HG03108 (cell line): ENCODE data around the gene OR10P1.
"Not testable (repeated sequence)": the region's sequence is repeated elsewhere in the genome, so short reads cannot be mapped to it uniquely, and the experiment has no call there.

Experiments used
- ATAC-seq: cut with Tn5 transposase; IDR thresholded peaks from one replicate; pipeline ENCODE4 v1.9.1; 2021; ENCODE audit warnings: moderate library complexity; ENCODE audit not compliant: unreplicated experiment

OR10P1 gene

DNA sequence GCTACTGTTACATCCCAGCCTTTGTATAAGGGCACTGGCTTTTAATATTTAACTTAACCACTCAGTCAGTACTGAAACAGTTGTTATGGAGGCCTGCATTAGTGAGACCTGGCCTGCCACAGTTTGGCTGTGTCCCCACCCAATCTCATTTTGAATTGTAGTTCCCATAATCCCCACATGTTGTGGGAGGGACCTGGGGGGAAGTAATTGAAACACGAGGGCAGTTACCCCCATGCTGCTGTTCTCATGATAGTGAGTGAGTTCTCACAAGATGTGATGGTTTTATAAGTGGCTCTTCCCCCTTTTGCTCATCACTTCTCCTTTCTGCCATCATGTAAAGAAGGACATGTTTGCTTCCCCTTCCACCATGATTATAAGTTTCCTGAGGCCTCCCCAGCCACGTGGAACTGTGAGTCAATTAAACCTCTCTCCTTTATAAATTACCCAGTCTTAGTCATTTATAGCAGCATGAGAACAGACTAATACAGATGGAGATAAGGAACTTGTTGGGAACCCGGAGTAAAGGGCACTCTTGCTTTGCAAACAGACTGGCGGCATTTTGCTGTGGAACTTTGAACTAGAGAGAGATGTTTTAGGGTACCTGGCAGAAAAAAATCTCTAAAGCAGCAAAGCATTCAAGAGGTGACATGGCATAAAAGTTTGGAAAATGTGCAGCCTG lies 14.1 kb downstream of the OR10P1 start:
- ATAC-seq = not testable (repeated sequence)

DNA sequence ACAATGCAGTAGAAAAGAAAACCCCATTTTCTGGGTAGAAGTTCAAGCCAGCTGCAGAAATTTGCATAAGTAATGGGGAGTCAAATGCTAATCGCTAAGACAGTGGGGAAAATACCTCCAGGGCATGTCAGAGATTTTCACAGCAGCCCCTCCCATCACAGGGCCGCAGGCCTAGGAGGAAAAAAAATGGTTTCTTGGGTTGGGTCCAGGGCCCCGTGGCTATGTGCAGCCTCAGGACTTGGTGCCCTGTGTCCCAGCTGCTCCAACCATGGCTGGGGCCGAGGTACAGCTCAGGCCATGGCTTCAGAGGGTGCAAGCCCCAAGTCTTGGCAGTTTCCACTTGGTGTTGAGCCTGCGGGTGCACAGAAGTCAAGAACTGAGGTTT lies 14.6 kb downstream of the OR10P1 start:
- ATAC-seq = no peak

DNA sequence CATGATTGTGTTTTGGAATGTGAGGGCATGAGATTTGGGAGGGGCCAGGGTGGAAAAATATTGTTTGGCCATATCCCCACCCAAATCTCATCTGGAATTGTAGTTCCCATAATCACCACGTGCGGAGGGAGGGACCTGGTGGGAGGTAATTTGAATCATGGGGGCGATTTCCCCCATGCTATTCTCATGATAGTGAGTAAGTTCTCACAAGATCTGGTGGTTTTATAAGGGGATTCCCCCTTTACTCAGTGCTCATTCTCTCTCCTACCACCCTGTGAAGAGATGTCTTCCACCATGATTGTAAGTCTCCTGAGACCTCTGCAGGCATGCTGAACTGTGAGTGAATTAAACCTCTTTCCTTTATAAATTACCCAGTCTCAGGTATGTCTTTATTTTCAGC lies 15.7 kb downstream of the OR10P1 start:
- ATAC-seq = no peak

DNA sequence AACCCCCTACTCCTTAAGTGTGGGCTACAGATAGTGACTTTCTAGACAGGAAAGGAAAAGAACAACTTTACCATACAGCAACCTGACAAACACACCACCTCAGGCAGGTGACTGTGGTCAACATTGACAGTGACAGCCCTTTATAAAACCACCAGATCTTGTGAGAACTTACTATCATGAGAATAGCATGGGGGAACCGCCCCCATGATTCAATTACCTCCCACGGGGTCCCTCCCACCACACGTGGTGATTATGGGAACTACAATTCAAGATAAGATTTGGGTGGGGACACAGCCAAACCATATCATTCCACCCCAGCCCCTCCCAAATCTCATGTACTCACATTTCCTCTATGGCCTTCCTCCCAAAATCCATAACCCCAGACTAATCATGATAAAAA lies 16.3 kb downstream of the OR10P1 start:
- no peak for ATAC-seq

DNA sequence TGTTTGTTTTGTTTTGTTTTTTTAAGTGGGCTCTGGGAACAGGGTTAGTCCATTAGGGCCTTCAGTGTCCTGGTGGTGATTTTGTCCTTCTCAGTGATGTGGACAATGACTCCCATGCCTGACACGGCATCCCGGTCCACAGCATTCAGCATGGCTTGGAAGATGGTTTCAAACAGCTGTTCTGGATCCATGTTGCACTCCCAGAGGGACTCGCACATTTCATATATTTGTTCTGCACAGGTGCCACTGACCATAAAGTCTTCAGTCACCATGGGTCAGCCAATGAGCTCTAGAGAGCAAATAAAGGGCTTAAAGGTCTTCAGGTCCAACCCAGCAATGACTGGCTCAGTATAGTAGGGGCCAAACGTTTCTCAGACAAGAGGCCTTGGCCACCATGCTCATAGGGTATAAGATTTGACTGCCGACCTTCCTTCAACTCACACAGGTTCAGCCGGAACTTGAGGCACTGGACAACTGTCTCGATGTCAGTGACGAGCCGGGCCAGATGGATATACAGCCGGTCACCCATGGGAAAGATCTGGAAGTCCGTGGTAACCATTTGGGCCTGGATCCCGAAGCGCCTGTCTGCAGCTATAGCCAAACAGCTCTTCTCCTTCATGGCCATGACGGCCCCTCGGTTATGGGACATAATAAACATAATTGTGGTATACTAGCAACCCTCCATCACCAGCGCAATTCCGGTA lies 18.0 kb downstream of the OR10P1 start:
- no peak for ATAC-seq

DNA sequence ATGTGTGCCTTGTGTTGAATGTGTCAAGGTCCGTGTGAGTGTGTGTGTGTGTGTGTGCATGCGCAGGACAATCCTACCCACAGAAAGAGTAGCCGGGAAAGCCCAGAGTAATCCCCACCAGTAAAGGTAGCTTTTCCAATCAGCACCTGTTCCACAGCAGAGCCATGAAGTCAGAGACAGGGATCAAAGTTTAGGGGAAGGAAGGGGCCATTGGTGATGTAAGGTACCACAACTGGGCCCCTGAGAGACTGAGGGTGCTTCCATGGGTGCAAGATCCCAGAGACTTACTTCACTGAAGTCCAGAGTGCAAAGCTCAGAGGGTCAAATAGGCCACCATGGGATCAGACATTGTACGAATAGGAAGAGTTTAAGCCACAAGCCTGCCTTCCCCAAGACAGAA lies 20.5 kb downstream of the OR10P1 start:
- ATAC-seq = no peak

DNA sequence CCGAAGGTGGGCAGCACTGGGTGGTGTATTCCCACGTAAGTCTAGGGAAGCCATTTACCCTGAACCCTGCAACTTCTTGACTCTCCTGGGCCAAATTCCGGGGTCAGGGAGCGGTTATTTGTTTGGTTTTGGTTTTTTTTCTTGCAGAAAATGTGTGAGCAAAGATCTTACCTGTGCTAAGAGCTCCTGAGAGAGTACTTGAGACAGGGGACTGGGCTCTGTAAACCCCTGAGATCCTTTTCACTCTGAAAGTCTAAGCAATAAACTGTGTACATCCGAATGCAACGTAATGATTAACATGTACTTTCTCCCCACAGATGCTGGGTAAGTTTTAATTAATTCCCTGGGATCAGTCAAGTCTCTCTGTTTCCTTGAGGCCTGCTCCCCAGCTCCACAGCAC lies 21.5 kb downstream of the OR10P1 start:
- no peak for ATAC-seq

DNA sequence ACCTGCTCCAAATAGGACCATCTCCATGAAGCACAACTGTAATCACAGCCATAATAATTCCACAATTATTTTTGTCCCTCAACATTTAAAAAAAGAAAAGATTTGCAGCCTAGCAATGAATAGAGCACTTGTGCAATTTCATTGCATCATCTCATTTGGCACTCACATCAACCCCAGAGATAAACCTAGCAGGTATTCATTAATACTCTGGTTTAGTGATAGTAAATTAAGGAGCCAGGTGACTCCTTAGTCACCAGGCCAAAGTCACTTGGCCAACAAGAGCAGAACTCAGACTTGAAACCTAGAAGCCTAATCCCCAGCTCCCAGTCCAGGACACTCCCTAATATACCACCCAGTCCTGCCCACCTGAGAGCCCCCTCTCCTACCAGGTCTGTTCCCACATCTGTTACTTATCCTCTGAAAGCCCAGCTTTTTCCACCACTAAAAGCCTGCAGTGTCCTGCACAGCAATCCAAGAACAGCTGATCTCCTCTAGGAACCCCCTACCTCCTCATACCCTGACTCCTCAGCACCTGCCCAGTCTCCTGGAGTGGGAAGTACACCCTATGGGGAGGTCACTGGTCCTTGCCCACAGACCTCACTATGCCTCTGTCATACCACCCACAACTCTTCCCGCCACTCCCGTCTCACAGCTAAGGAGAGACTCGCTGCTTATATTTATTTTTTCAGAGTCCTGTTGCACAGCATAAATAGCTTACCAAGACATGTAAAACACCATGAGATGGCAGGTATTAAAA lies 22.1 kb downstream of the OR10P1 start:
- ATAC-seq = no peak

DNA sequence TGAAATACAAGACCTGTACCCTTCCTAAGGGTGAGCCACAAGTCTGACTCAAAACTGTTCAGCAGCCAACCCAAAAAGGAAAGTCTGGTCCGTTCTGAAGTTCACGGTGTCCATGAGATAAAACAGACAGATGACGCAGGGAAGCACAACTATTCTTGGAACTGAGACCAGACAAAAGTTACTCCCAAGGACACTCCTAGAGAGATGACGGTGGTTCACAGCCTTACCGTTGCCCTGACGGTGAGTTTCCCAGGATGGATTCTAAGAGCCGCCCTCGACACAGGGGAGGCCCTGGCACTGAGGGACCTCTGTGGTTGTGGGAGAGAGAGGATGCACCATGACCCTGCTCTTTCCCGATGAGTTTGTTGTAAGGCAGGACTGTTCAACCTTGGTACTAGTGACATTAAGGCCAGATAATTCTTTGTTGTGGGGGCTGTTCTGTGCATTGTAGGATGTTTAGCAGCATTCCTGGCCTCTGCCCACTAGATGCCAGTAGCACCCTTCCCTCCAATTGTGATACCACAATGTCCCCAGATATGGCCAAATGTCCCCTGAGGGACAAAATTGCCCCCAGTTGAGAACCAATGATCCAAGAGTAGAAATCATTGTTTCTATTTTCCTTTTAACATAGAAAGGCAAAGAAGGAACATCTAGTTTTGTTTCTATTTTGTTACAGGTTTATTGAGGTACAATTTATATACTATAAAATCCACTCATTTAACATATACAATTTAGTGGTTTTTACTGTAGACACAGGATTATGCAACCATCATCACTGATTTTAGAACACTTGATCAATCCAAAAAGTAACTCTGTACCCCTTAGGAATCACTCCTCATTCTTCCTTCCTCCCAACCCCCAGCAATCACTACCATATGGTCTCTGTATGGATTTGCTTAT lies 23.0 kb downstream of the OR10P1 start:
- ATAC-seq = no peak

DNA sequence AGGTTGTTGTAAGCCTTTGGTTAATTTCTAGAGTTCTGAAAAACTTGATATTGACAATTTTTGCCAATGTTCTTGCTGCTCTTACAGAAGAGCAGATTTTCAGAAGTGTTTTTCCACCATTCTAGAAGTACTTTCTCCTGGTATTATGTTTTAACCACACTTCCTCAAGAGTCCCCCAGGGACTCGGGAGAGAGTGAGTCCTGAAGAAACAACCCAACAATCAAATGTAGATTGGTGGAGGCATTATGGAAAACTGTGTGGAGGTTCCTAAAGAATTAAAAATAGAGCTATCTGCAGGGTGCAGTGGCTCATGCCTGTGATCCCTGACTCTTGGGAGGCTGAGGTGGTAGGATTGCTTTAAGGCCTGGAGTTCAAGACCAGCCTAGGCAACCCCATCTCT lies 26.7 kb downstream of the OR10P1 start:
- no peak for ATAC-seq

DNA sequence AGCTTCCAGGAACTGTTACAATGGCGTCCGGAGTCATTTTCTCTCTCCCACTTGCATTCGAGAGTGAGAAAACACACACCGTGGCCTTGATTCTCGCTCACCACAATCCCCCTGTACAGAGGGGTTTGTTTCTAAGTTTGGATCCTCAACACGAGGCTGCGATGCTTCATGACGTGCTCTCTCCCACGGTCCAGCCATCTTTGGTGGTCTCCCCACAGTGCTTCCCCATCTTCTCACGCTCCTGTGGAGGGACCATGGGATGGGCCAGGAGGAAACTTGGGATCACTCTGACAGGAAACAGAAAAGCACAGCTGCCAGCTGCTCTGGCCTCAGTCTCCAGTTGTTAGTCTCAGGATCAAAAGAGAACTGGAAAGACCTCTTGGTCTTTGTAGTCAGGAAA lies 28.1 kb downstream of the OR10P1 start:
- ATAC-seq = no peak

DNA sequence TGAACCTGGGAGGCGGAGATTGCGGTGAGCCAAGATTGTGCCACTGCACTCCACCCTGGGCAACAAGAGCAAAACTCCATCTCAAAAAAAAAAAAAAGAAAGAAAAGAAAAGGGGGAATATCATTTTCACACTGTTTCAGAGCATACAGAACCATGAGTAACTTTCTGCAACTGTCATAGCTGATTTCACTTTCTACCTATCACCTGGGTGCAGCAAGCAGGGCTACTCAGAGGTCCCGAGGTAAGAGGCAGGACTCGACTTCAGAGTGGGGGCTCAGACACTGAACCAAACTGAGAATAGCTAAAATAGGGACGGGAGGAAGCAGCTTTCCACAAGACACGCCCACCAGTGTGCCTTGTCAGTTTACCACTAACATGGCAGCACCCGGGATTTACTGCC lies 29.8 kb downstream of the OR10P1 start:
- ATAC-seq = no peak

DNA sequence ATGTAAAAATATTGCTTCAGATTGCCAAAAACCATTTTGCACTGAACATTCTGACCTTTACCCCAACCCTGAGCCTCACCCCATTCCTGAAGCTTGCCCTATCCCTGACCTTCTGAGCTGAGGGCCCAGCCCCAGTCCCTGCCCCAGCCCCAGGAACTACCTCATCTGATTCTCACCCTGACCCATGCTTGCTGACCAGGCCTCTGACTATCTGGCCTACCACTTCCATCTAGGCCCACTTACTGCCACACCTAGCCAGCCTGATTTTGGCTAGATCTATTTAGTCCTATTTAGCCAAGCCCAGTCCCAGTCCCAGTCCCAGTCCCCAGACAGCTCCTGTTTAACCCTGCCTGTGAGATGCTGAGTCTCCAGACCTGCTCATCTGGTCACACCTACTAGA lies 33.6 kb downstream of the OR10P1 start:
- no peak for ATAC-seq

DNA sequence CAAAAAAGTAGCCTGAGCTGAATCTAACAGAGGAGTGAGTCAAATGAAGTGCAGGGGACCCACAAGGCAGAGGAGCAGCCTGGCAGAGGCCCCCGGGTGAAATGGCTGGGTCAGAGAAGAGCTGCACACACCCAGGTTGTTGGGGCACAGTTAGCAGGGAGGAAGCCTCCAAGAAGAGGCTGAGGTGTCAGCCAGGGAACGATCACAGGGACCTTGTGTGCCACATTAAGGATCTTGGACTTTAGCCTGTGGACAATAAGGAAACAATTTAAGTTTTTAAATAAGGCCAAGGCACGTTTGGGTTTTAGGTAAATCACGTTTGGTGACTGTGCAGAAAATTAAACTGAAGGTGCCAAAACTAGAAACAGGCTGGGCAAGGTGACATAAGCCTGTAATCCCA lies 35.1 kb downstream of the OR10P1 start:
- ATAC-seq = no peak

DNA sequence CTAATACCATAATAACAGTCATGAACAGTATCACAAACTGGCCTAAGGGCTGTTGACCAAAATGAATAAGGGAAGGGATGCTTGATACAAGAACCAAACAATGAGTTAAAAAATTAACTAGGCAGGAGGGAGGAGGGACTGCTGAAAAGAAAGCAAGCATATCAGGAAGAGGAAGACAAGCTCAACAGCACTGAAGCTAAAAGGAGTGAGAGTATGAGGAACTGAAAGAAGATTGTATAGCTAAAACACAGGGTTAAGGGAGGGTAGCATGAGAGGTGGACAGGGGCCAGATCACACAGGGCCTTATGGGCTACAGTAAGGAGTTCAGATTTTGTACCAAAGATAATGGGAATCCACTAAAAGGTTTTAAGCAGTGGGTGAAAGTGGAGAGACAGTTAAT lies 36.9 kb downstream of the OR10P1 start:
- ATAC-seq = peak; percentile 99

DNA sequence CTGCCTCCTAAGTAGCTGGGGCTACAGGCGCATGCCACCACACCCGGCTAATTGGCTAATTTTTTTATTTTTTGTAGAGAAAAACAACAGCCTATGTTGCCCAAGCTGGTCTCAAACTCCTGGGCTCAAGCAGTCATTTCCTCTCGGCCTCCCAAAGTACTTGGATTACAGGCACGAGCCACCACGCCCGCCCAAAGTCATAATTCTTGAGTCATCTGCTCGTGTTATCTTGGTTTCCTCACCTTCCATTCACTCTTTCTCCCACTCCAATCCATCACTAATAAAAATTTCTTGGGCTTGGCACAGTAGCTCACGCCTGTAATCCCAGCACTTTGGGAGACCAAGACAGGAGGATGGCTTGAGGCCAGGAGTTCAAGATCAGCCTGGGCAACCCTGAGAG lies 39.0 kb downstream of the OR10P1 start:
- ATAC-seq = no peak

DNA sequence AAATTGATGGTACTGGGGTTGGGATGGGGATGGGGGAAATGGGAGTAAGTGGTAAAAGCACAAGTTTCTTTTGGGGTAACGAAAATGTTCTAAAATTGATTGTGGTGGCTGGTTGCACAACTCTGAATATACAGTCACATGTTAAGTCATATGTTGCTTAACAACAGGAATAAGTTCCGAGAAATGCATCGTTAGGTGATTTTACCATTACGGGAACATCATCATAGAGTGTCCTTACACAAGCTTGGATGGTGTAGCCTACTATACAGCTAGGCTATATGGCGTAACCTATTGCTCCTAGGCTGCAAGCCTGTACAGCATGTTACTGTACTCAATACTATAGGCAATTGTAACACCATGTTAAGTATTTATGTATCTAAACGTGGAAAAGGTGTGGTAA lies 40.0 kb downstream of the OR10P1 start:
- ATAC-seq = no peak

DNA sequence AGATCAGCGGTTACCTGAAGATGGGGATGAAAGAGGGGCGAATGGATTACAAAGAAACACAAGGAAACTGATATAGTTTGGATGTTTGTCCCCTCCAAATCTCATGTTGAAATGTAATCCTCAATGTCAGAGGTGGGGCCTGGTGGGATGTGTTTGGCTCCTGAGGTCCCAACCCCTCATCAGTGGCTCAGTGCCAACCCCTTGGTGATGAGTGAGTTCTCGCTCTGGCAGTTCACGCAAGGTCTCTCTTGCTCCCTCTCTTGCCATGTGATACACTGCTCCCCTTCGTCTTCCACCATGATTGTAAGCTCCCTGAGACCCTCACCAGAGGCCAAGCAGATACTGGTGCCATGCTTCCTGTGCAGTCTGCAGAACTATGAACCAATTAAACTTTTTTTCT lies 43.0 kb downstream of the OR10P1 start:
- no peak for ATAC-seq

DNA sequence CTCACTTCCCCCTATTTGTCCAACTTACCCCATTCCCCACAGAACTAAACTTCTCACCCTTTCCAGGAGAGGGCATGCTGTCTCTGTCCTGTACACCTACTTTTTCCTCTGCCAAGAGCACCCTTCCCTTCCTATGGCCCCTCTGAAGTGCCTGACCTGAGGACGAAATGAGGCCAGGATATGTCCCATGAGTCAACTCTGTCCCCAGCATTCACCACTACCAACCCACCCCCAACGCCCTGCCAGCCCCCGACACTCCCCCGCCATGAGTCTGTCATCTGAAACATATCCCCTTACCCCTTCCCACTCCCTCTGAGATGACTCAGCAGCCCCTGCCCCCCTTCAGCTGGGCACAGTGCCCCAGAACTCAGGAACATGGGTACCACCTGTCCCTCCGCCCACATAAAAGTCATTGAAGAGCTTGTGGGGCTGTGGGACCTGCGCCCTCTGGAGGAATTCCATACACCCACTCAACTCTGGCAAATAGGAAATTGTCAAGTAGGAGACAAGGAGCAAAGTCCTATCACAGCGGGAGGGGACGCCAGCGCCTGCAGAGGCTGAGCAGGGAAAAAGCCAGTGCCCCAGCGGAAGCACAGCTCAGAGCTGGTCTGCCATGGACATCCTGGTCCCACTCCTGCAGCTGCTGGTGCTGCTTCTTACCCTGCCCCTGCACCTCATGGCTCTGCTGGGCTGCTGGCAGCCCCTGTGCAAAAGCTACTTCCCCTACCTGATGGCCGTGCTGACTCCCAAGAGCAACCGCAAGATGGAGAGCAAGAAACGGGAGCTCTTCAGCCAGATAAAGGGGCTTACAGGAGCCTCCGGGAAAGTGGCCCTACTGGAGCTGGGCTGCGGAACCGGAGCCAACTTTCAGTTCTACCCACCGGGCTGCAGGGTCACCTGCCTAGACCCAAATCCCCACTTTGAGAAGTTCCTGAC lies 44.7 kb downstream of the OR10P1 start:
- ATAC-seq = no peak
